Measurements from ENCODE around the gene CAMSAP1. TPM values are rescaled to one million over a fixed set of nuclear protein-coding genes. Genes with fewer than 3 reads are reported as not detected.

The CAMSAP1 gene
- total and polyA plus RNA-seq, 9 of the 15 experiments (the other 6 are each of a cell fraction or from before 2014, with no cell fraction given): 1.5 to 28.8 (median 14.3) TPM

DNA sequence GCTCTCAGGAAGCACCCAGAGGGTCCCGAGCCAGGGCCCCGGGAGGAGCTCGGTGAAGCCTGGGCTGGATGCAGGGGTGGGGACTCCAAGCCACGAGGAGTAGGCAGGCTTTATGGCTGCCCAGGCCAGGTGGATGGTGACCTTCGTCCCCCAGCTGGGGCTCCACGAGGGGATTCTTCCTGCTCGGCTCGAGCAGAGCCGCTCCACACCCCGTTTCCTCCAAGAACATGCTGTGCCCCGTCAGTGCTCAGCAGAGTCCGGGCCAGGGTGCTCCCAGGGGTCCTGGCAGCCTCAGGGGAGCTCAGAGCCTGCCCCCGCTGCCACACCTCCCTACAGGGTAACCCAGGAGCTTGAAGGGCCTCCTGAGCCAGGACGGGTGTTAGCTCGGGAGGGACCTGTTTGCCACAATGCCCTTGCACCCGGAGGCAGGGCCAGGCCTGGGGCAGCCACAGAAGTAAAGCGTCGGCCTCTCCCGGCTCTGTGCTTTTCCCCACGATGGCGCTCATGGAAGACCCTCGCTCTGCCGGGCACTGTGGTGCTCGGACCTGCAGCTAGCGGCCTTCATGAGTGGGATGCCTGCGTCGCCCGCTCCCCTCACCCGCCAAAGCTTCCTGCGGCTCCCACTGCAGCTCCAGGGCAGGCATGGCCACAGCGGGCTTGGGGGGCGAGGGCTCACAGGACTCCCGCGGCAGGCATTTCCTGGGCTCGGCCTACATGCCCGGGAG is 118.6 kb downstream of the CAMSAP1 start:
- peaks cover 0 to 70% of the 10 kb centered on the region in 2 experiments; a peak in 2 of 5 replicates for H3K4me1 ChIP-seq (replicated peaks in 1 of 2; ENCODE audit: control insufficient read depth in 2 of 2, insufficient read depth in 2 of 2, low read length in 2 of 2)
- POLR2A ChIA-PET: interaction anchor here (0.6 to 0.7 kb wide), 2 partner anchors 79 to 940 kb away, joined by 3 read pairs; no protein-coding TSS in a partner anchor
- H3K4me2 ChIP-seq (ENCODE audit: insufficient read depth, low read length): no peak overlapping the region
- intact Hi-C loops (cut with micrococcal nuclease) (no loop called here), in situ Hi-C loops (cut with MboI) (no loop called here)
- no peak overlapping the region for H3K4me3 ChIP-seq
- H3K9ac ChIP-seq (ENCODE audit: insufficient read depth in 1 of 2, low read depth in 2 of 2, low read length in 2 of 2): no peak overlapping the region
- H3K27ac ChIP-seq (ENCODE audit: extremely low read depth, low read depth, low read length): no peak overlapping the region
- FAIRE-seq: no peak
- H3K79me2 ChIP-seq (ENCODE audit: control insufficient read depth, insufficient read depth, low read length): no peaks in the 10 kb centered on the region
- WGBS (ENCODE audit: insufficient coverage, low coverage, missing lambda C conversion rate): 4% methylated on average over 36 of the region's 36 CpGs
- H3K36me3 ChIP-seq (ENCODE audit: control insufficient read depth, insufficient read depth, low read length): no peaks in the 10 kb centered on the region
- peaks cover 52 to 87% of the 10 kb centered on the region in 2 experiments for H3K27me3 ChIP-seq (ENCODE audit: control insufficient read depth in 2 of 2, insufficient read depth in 2 of 2, low read length in 2 of 2)
- no peak overlapping the region for H2AFZ ChIP-seq (ENCODE audit: low read depth, low read length)
- H4K20me1 ChIP-seq (replicated peaks; ENCODE audit: control insufficient read depth, insufficient read depth, low read length): peaks cover 11% of the 10 kb centered on the region
- no peak for ATAC-seq
- no TSS peak for BruUV-seq (replicated peaks)
- H3K9me1 ChIP-seq (ENCODE audit: control insufficient read depth, insufficient read depth, low read length): no peaks in the 10 kb centered on the region
- CTCF ChIA-PET (ENCODE audit: low intra/inter-chr PET ratio): no interaction called here
- no peak for DNase-seq (ENCODE audit: extremely low read depth in 1 of 4, low spot score in 3 of 4)
- H3K9me3 ChIP-seq (replicated peaks; ENCODE audit: control insufficient read depth, insufficient read depth, low read depth, low read length): no peaks in the 10 kb centered on the region
- TF ChIP-seq, protein P1, sequence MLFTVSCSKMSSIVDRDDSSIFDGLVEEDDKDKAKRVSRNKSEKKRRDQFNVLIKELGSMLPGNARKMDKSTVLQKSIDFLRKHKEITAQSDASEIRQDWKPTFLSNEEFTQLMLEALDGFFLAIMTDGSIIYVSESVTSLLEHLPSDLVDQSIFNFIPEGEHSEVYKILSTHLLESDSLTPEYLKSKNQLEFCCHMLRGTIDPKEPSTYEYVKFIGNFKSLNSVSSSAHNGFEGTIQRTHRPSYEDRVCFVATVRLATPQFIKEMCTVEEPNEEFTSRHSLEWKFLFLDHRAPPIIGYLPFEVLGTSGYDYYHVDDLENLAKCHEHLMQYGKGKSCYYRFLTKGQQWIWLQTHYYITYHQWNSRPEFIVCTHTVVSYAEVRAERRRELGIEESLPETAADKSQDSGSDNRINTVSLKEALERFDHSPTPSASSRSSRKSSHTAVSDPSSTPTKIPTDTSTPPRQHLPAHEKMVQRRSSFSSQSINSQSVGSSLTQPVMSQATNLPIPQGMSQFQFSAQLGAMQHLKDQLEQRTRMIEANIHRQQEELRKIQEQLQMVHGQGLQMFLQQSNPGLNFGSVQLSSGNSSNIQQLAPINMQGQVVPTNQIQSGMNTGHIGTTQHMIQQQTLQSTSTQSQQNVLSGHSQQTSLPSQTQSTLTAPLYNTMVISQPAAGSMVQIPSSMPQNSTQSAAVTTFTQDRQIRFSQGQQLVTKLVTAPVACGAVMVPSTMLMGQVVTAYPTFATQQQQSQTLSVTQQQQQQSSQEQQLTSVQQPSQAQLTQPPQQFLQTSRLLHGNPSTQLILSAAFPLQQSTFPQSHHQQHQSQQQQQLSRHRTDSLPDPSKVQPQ (CRISPR knock-in tag; IDR thresholded peaks at IDR 0.05; ENCODE audit: borderline replicate concordance): no peak
- no peak for TF ChIP-seq ZNF217 (CRISPR knock-in tag; IDR thresholded peaks at IDR 0.05)
- TF ChIP-seq, protein P2, sequence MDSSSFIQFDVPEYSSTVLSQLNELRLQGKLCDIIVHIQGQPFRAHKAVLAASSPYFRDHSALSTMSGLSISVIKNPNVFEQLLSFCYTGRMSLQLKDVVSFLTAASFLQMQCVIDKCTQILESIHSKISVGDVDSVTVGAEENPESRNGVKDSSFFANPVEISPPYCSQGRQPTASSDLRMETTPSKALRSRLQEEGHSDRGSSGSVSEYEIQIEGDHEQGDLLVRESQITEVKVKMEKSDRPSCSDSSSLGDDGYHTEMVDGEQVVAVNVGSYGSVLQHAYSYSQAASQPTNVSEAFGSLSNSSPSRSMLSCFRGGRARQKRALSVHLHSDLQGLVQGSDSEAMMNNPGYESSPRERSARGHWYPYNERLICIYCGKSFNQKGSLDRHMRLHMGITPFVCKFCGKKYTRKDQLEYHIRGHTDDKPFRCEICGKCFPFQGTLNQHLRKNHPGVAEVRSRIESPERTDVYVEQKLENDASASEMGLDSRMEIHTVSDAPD (CRISPR knock-in tag; IDR thresholded peaks at IDR 0.05): no peak
- TF ChIP-seq, protein P3, sequence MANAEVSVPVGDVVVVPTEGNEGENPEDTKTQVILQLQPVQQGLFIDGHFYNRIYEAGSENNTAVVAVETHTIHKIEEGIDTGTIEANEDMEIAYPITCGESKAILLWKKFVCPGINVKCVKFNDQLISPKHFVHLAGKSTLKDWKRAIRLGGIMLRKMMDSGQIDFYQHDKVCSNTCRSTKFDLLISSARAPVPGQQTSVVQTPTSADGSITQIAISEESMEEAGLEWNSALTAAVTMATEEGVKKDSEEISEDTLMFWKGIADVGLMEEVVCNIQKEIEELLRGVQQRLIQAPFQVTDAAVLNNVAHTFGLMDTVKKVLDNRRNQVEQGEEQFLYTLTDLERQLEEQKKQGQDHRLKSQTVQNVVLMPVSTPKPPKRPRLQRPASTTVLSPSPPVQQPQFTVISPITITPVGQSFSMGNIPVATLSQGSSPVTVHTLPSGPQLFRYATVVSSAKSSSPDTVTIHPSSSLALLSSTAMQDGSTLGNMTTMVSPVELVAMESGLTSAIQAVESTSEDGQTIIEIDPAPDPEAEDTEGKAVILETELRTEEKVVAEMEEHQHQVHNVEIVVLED (CRISPR knock-in tag; IDR thresholded peaks at IDR 0.05): no peak
- no peak for TF ChIP-seq IFI16 (CRISPR knock-in tag; IDR thresholded peaks at IDR 0.05)
- TF ChIP-seq, protein P4, sequence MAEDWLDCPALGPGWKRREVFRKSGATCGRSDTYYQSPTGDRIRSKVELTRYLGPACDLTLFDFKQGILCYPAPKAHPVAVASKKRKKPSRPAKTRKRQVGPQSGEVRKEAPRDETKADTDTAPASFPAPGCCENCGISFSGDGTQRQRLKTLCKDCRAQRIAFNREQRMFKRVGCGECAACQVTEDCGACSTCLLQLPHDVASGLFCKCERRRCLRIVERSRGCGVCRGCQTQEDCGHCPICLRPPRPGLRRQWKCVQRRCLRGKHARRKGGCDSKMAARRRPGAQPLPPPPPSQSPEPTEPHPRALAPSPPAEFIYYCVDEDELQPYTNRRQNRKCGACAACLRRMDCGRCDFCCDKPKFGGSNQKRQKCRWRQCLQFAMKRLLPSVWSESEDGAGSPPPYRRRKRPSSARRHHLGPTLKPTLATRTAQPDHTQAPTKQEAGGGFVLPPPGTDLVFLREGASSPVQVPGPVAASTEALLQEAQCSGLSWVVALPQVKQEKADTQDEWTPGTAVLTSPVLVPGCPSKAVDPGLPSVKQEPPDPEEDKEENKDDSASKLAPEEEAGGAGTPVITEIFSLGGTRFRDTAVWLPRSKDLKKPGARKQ (CRISPR knock-in tag; IDR thresholded peaks at IDR 0.05): no peak
- no peak for TF ChIP-seq HMG20B (CRISPR knock-in tag; IDR thresholded peaks at IDR 0.05)
- no peak for TF ChIP-seq BHLHE40 (IDR thresholded peaks at IDR 0.05; ENCODE audit: low read length)
- TF ChIP-seq ATF7 (IDR thresholded peaks at IDR 0.05): no peak
- TF ChIP-seq HIVEP1 (CRISPR knock-in tag; IDR thresholded peaks at IDR 0.05): no peak
- TF ChIP-seq ZNF780A (CRISPR knock-in tag; IDR thresholded peaks at IDR 0.05): no peak
- TF ChIP-seq RBM34 (IDR thresholded peaks at IDR 0.05; ENCODE audit: borderline replicate concordance, insufficient read depth, low read length): no peak
- TF ChIP-seq FOXM1 (IDR thresholded peaks at IDR 0.05; ENCODE audit: low read depth): no peak
- no peak for TF ChIP-seq FOXM1 (CRISPR knock-in tag; IDR thresholded peaks at IDR 0.05; ENCODE audit: low read depth)
- no peak for TF ChIP-seq KAT7 (CRISPR knock-in tag; IDR thresholded peaks at IDR 0.05; ENCODE audit: borderline replicate concordance)
- no peak for TF ChIP-seq ZNF77 (CRISPR knock-in tag; IDR thresholded peaks at IDR 0.05)
